H1 (cell line): ENCODE data around the gene GBF1. TPM values are rescaled to one million over a fixed set of nuclear protein-coding genes. Genes with fewer than 3 reads are reported as not detected.

Source experiments
- CTCF ChIA-PET: fragments of 300-600 bp; sonication (Branson Sonifier 250); formaldehyde crosslinking; loops from one replicate; lab custom pipeline; 2021; ENCODE audit not compliant: partially characterized antibody; lab: Charles Lee
- POLR2A ChIA-PET: fragments of 300-600 bp; sonication (Branson Sonifier 250); formaldehyde crosslinking; loops from one replicate; lab custom pipeline; 2021; ENCODE audit warnings: inconsistent platforms; ENCODE audit not compliant: partially characterized antibody; lab: Charles Lee
- DNase-seq, 2 experiments: peaks; one replicate each; pipeline versions ENCODE4 v3.0.0 to v3.0.0-alpha.2; 2010 to 2022; ENCODE audit warnings: low spot score in 2 of 2, low read depth in 1 of 2, mixed read lengths in 1 of 2
- FAIRE-seq: peaks from 2 replicates; lab custom pipeline; 2011; peaks lifted over from hg19 to GRCh38; lab: Jason Lieb, UNC
- H2AFZ ChIP-seq: 2 replicates; pipeline ENCODE4 v1.8.1; 2012; ENCODE audit warnings: low read length, inconsistent platforms
- H2AK5ac ChIP-seq: 2 replicates; pipeline ENCODE4 v1.6.1; 2013; ENCODE audit warnings: low read depth, low read length
- H2BK120ac ChIP-seq: replicated peaks from 2 replicates; pipeline ENCODE3; 2013; ENCODE audit warnings: low read depth, low read length, inconsistent platforms
- H2BK12ac ChIP-seq: 2 replicates; pipeline ENCODE4 v1.6.1; 2013; ENCODE audit warnings: low read depth, low read length
- H2BK15ac ChIP-seq: 2 replicates; pipeline ENCODE4 v1.6.1; 2013; ENCODE audit warnings: low read length
- H2BK20ac ChIP-seq: 2 replicates; pipeline ENCODE4 v1.6.1; 2013; ENCODE audit warnings: low read length
- H2BK5ac ChIP-seq: 2 replicates; pipeline ENCODE4 v1.6.1; 2013; ENCODE audit warnings: low read depth, low read length
- H3K14ac ChIP-seq: 2 replicates; pipeline ENCODE4 v1.6.1; 2013; ENCODE audit warnings: inconsistent platforms; ENCODE audit not compliant: insufficient read length
- H3K18ac ChIP-seq: 2 replicates; pipeline ENCODE4 v1.6.1; 2013; ENCODE audit warnings: low read length; ENCODE audit errors: extremely low read depth
- H3K23ac ChIP-seq: 2 replicates; pipeline ENCODE4 v1.6.1; 2013; ENCODE audit warnings: inconsistent platforms; ENCODE audit not compliant: insufficient read length
- H3K23me2 ChIP-seq: 2 replicates; pipeline ENCODE4 v1.6.1; 2013; ENCODE audit warnings: low read depth, low read length
- H3K27ac ChIP-seq: 2 replicates; pipeline ENCODE4 v1.6.1; 2011; ENCODE audit warnings: low read depth, low read length, inconsistent platforms
- H3K27me3 ChIP-seq, 4 experiments: replicated peaks in 1 of 4; 1 replicate in 1 of 4; 2 replicates in 3 of 4; pipeline versions ENCODE4 v1.6.1 to v1.8.1; 2011 to 2013; ENCODE audit warnings: low read length in 3 of 4, mild to moderate bottlenecking in 3 of 4, inconsistent platforms in 2 of 4, mixed read lengths in 2 of 4, moderate library complexity in 1 of 4; ENCODE audit not compliant: control insufficient read depth in 3 of 4, insufficient read depth in 3 of 4; ENCODE audit errors: extremely low read depth in 1 of 4
- H3K36me3 ChIP-seq, 4 experiments: 2 replicates each; pipeline versions ENCODE4 v1.6.1 to v1.8.1; 2011 to 2013; ENCODE audit warnings: mild to moderate bottlenecking in 4 of 4, low read length in 3 of 4, moderate library complexity in 2 of 4, control low read depth in 1 of 4, inconsistent platforms in 1 of 4; ENCODE audit not compliant: insufficient read depth in 4 of 4, control insufficient read depth in 2 of 4
- H3K4ac ChIP-seq: replicated peaks from 2 replicates; pipeline ENCODE3; 2013; ENCODE audit warnings: low read length, low read depth, mixed read lengths, inconsistent platforms; ENCODE audit not compliant: insufficient read length
- H3K4me1 ChIP-seq, 4 experiments: replicated peaks in 1 of 4; 1 replicate in 1 of 4; 2 replicates in 3 of 4; pipeline versions ENCODE4 v1.6.1 to v1.8.1; 2011 to 2013; ENCODE audit warnings: low read length in 3 of 4, inconsistent platforms in 2 of 4, mixed read lengths in 1 of 4; ENCODE audit not compliant: insufficient read depth in 4 of 4, control insufficient read depth in 3 of 4
- H3K4me2 ChIP-seq, 2 experiments: 2 replicates each; pipeline versions ENCODE4 v1.6.1 to v1.8.1; 2011 to 2013; ENCODE audit warnings: low read depth in 2 of 2, low read length in 2 of 2, control low read depth in 1 of 2, inconsistent platforms in 1 of 2, mild to moderate bottlenecking in 1 of 2; ENCODE audit not compliant: insufficient read depth in 1 of 2
- H3K4me3 ChIP-seq, 4 experiments: fragments of 200-600, 300-600 bp in 1 of 4; sonication (generic), shearing (Covaris generic), sonication (Bioruptor Twin) in 1 of 4; 2 replicates each; pipeline versions ENCODE4 v1.5.1 to v1.8.1; 2011 to 2016; ENCODE audit warnings: low read length in 4 of 4, low read depth in 3 of 4, control low read depth in 2 of 4, inconsistent platforms in 2 of 4, mild to moderate bottlenecking in 2 of 4, mixed read lengths in 1 of 4, moderate library complexity in 1 of 4; ENCODE audit not compliant: insufficient read depth in 2 of 4; ENCODE audit errors: extremely low read depth in 1 of 4
- H3K56ac ChIP-seq: replicated peaks from 2 replicates; pipeline ENCODE3; 2013; ENCODE audit warnings: low read depth, mild to moderate bottlenecking, mixed read lengths, low read length, inconsistent platforms; ENCODE audit not compliant: insufficient read length
- H3K79me1 ChIP-seq: 2 replicates; pipeline ENCODE4 v1.6.1; 2013; ENCODE audit warnings: low read depth, low read length, control low read depth
- H3K79me2 ChIP-seq, 2 experiments: 2 replicates each; pipeline versions ENCODE4 v1.6.1 to v1.8.1; 2012 to 2013; ENCODE audit warnings: low read length in 2 of 2, mild to moderate bottlenecking in 2 of 2, inconsistent platforms in 1 of 2; ENCODE audit not compliant: insufficient read depth in 2 of 2, control insufficient read depth in 1 of 2
- H3K9ac ChIP-seq, 4 experiments: replicated peaks in 1 of 4; 1 replicate in 1 of 4; 2 replicates in 3 of 4; pipeline versions ENCODE4 v1.6.1 to v1.8.1; 2011 to 2013; ENCODE audit warnings: low read depth in 3 of 4, low read length in 3 of 4, control low read depth in 2 of 4, mild to moderate bottlenecking in 2 of 4, moderate library complexity in 2 of 4, inconsistent platforms in 1 of 4; ENCODE audit errors: extremely low read depth in 1 of 4
- H3K9me3 ChIP-seq, 2 experiments: 2 replicates each; pipeline versions ENCODE4 v1.6.1 to v1.8.1; 2012 to 2013; ENCODE audit warnings: mild to moderate bottlenecking in 2 of 2, moderate library complexity in 2 of 2, control low read depth in 1 of 2, inconsistent platforms in 1 of 2, low read depth in 1 of 2, low read length in 1 of 2, mixed read lengths in 1 of 2; ENCODE audit not compliant: insufficient read depth in 2 of 2
- H4K20me1 ChIP-seq, 2 experiments: replicated peaks in 1 of 2; 2 replicates each; pipeline versions ENCODE3 to v1.8.1; 2011 to 2013; ENCODE audit warnings: inconsistent platforms in 2 of 2, low read length in 2 of 2, mild to moderate bottlenecking in 1 of 2; ENCODE audit not compliant: insufficient read depth in 2 of 2, control insufficient read depth in 1 of 2
- H4K5ac ChIP-seq: 2 replicates; pipeline ENCODE4 v1.6.1; 2013; ENCODE audit warnings: low read length, low read depth, mixed read lengths, inconsistent platforms; ENCODE audit not compliant: insufficient read length
- H4K8ac ChIP-seq: 2 replicates; pipeline ENCODE4 v1.8.0; 2013; ENCODE audit warnings: mild to moderate bottlenecking, moderate library complexity, low read length, inconsistent platforms; ENCODE audit not compliant: insufficient read depth; ENCODE audit errors: extremely low read depth
- H4K91ac ChIP-seq: replicated peaks from 2 replicates; pipeline ENCODE3; 2013; ENCODE audit warnings: low read length, mixed read lengths, inconsistent platforms; ENCODE audit not compliant: insufficient read length
- CTCF ChIP-seq, 3 experiments: IDR thresholded peaks; 1 replicate in 2 of 3; 2 replicates in 1 of 3; pipeline versions ENCODE4 v1.5.1 to v1.6.1; 2011; ENCODE audit warnings: low read length in 3 of 3, mild to moderate bottlenecking in 3 of 3, inconsistent platforms in 2 of 3, low read depth in 1 of 3, moderate library complexity in 1 of 3; ENCODE audit not compliant: insufficient read depth in 1 of 3; ENCODE audit errors: control extremely low read depth in 1 of 3
- NRF1 ChIP-seq: IDR thresholded peaks from 2 replicates; pipeline ENCODE4 v1.6.1; 2011; ENCODE audit warnings: mild to moderate bottlenecking, low read depth, low read length, improper control_type of control experiment
- RAD21 ChIP-seq, 2 experiments: IDR thresholded peaks in 1 of 2; conservative IDR thresholded peaks in 1 of 2; 2 replicates each; pipeline ENCODE4 v1.6.1; 2011; ENCODE audit warnings: low read depth in 2 of 2, low read length in 2 of 2, improper control_type of control experiment in 1 of 2, inconsistent platforms in 1 of 2, mild to moderate bottlenecking in 1 of 2, moderate library complexity in 1 of 2
- WGBS, 2 experiments: shearing (Covaris generic) in 1 of 2; methylation state at CpG; one replicate each; pipeline versions ENCODE4 v1.1.6 to v1.1.7; 2013 to 2015; ENCODE audit warnings: low lambda C conversion rate in 2 of 2, mixed read lengths in 2 of 2, inconsistent platforms in 1 of 2, low coverage in 1 of 2, missing lambda C conversion rate in 1 of 2; ENCODE audit not compliant: insufficient replicate concordance in 2 of 2, insufficient coverage in 1 of 2, insufficient read length in 1 of 2; ENCODE audit errors: extremely low coverage in 1 of 2, missing lambda C conversion rate in 1 of 2; 5-methylcytosine and 5-hydroxymethylcytosine counted together
- polyA plus RNA-seq, 7 experiments: library from polyadenylated mRNA; depleted of rRNA in 3 of 7; stranded (reverse) in 5 of 7; unstranded in 2 of 7; fragments of >200 nt in 5 of 7; fragments of 200-250 nt in 2 of 7; gene quantifications; 1 replicate in 5 of 7; 2 replicates in 1 of 7; 4 replicates in 1 of 7; pipeline versions ENCODE4 v1.2.1 to v1.2.3, GENCODE V29; 2011 to 2013; ENCODE audit warnings: missing spikeins in 2 of 7, mixed read lengths in 2 of 7
- total RNA-seq: library from RNA; stranded (reverse); fragmentation: NEBNext Ultra II Directional; extraction: Animal tissue kit (Norgen Biotek cat#: 25700); gene quantifications from 2 replicates; pipeline ENCODE4 v1.2.1, GENCODE V29; 2021

GBF1 gene
- total and polyA plus RNA-seq, 2 of the 8 experiments (the other 6 are each of a cell fraction or from before 2014, with no cell fraction given): 11.0 to 25.5 TPM

GRCh38 chr10:102375250-102375649, 129.9 kb downstream of the GBF1 start:
- no peak for FAIRE-seq
- no peak overlapping the region for H2BK5ac ChIP-seq
- H3K9me3 ChIP-seq: no peaks in the 10 kb centered on the region
- peaks cover 6 to 21% (median 12%) of the 10 kb centered on the region in 4 experiments; a peak in 7 of 8 replicates for H3K36me3 ChIP-seq
- no peak overlapping the region for H2BK20ac ChIP-seq
- H2AK5ac ChIP-seq: no peak overlapping the region
- H3K9ac ChIP-seq: no peak overlapping the region
- no peak overlapping the region for H2BK12ac ChIP-seq
- H3K4me3 ChIP-seq: no peak overlapping the region
- no peaks in the 10 kb centered on the region for H4K20me1 ChIP-seq
- H3K14ac ChIP-seq: no peak overlapping the region
- no peak overlapping the region for H3K4me2 ChIP-seq
- H2BK120ac ChIP-seq: no peak overlapping the region
- H2BK15ac ChIP-seq: no peak overlapping the region
- H4K91ac ChIP-seq: no peak overlapping the region
- peak; percentile 41 to 65 (median 60) for TF ChIP-seq CTCF (IDR thresholded peaks at IDR 0.05; ENCODE audit: control extremely low read depth in 1 of 3, insufficient read depth in 1 of 3, low read depth in 1 of 3, low read length in 3 of 3)
- peak; percentile 59 to 72 for TF ChIP-seq RAD21 (IDR thresholded peaks at IDR 0.05 in 1 of 2, conservative IDR thresholded peaks at IDR 0.05 in 1 of 2; ENCODE audit: low read depth in 2 of 2, low read length in 2 of 2)
- no peak for TF ChIP-seq NRF1
- H4K8ac ChIP-seq: no peak overlapping the region
- 88% methylated on average over 7 of the region's 7 CpGs; no CpG with 5 or more reads in 1 of the 2 experiments for WGBS, 2 experiments
- ChIA-PET CTCF (interaction anchor here (0.6 to 17.7 kb wide), 27 partner anchors 9 to 1534 kb away, joined by 3 to 357 read pairs (median 4); partner anchors contain the start of genes C10orf95, FBXL15 and NFKB2), POLR2A (interaction anchor here (0.6 kb wide), 2 partner anchors 24 to 323 kb away, joined by 3 to 4 read pairs; no protein-coding TSS in a partner anchor)
- no peak overlapping the region for H3K23ac ChIP-seq
- H3K27ac ChIP-seq: no peak overlapping the region
- no peak overlapping the region for H4K5ac ChIP-seq
- no peak overlapping the region for H3K4ac ChIP-seq
- H2AFZ ChIP-seq: no peak overlapping the region
- no peaks in the 10 kb centered on the region for H3K27me3 ChIP-seq
- H3K23me2 ChIP-seq: no peaks in the 10 kb centered on the region; the same call in 1 of the 2 replicates
- H3K56ac ChIP-seq: no peak overlapping the region
- H3K79me2 ChIP-seq: no peaks in the 10 kb centered on the region
- no peaks in the 10 kb centered on the region for H3K79me1 ChIP-seq
- no peak for DNase-seq
- H3K18ac ChIP-seq: no peak overlapping the region
- no peaks in the 10 kb centered on the region for H3K4me1 ChIP-seq
